ENCODE data around the gene GRIN1. TPM values are rescaled to one million over a fixed set of nuclear protein-coding genes. Genes with fewer than 3 reads are reported as not detected.

Gene GRIN1
- total and polyA plus RNA-seq, 7 experiments from 2014 or later: not detected

DNA sequence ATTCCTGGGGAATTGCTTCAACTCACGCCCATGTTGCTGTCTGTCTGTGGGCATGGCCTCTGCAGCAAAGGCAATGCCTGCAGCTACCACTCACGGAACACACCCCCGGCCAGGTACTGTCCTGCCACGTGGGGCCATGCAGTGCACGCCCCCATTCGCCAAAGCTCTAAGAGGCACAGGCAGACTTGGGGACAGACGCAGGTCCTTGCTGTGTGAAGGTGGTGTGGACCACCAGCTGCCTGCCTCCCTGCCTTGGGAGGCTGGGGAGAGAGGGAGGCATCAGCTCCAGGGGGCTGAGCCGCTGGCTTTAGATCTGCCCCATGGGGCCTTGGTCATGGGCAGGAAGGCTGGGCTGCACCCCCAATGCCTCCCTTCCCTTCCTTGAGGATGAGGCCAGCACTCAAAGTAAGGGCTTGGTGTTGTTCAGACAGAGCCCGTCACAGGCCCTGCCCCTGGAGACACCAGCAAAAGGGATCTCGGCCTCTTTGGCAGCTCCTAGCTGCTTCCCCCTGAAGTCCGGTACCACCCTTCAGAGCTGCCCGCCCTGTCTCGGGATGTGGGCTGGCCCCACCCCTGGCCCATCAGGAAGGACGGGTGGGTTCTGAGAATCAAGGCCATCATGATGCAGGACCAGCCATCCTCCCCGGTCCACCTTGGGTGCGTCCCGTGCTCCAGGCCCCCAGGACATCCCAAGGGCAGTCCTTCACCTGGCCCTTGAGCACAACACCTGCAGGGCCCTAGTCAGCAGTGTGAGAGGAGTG is 2.3 kb downstream of the GRIN1 start:
- H3K9me3 Mint-ChIP-seq: peaks cover 0 to 6% (median 0%) of the 10 kb centered on the region in 11 donors
- ChIA-PET POLR2A (interaction anchor here (1.1 kb wide), 1 partner anchor 10 kb away, joined by 3 read pairs; no protein-coding TSS in a partner anchor), CTCF (no interaction called here)
- DNase-seq: no peak
- no peaks in the 10 kb centered on the region for H3K36me3 Mint-ChIP-seq
- Histone ChIP-seq H3K4me1 (ENCODE audit: control insufficient read depth in 2 of 2, insufficient read depth in 2 of 2, low read length in 2 of 2) (no peaks in the 10 kb centered on the region), H3K27ac (ENCODE audit: low read depth, low read length) (no peak overlapping the region), H3K36me3 (ENCODE audit: control insufficient read depth in 2 of 3, insufficient read depth in 3 of 3, low read length in 3 of 3) (no peaks in the 10 kb centered on the region), H3K9me3 (ENCODE audit: control insufficient read depth in 2 of 3, low read length in 3 of 3) (no peaks in the 10 kb centered on the region), H3K27me3 (ENCODE audit: control insufficient read depth in 2 of 2, insufficient read depth in 2 of 2, low read length in 2 of 2) (peaks cover 5 to 26% of the 10 kb centered on the region in 2 donors), H3K4me3 (ENCODE audit: low read length) (no peak overlapping the region)
- ATAC-seq: no peak
- H3K4me1 Mint-ChIP-seq: peaks cover 0 to 6% (median 4%) of the 10 kb centered on the region in 7 donors
- intact Hi-C loops (cut with micrococcal nuclease): no loop called here
- H3K27ac Mint-ChIP-seq: no peak overlapping the region
- H3K4me3 Mint-ChIP-seq: no peak overlapping the region
- H3K27me3 Mint-ChIP-seq: peaks cover 32 to 54% (median 47%) of the 10 kb centered on the region in 5 donors

DNA sequence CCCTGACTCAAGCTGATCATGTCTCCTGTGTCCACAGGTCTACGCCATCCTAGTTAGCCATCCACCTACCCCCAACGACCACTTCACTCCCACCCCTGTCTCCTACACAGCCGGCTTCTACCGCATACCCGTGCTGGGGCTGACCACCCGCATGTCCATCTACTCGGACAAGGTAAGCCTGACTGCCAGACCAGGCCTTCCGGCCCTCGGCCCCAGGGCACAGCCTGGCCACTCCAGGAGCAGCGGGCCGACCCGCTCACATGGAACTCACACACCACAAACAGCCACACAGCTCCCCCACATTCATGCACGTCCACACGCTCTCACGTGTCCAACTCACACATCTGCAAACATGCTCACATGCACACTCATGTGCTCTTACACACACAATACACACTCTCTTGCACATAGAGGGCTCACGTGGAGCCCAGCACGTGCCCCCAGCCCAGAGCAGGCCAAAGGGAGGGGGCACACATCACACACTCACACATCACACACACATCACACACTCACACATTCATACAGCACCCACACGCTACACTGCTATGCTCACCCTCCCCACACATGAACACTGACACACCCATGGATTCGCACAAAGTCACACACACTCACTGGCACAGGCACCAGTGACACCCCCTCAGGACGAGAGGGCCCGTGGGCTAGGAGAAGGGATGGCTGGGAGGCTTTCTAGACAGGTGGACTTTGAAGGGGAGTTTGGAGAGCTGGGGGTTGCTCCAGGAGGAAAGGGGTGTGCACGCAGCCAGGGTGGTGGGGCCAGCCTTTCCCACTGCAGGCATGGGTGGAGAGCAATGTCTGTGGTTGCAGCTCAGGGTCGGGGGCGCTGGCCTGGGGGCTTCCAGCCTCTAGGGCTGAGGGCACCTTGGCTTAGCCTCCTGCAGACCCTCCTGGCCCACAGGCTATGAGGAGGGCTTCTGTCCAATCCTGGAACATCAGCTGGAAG is 3.3 kb downstream of the GRIN1 start:
- ChIA-PET CTCF (no interaction called here), POLR2A (interaction anchor here (0.5 kb wide), 1 partner anchor 17 kb away, joined by 3 read pairs; no protein-coding TSS in a partner anchor)
- Histone ChIP-seq H3K27ac (ENCODE audit: low read depth, low read length) (no peak overlapping the region), H3K4me1 (ENCODE audit: control insufficient read depth in 2 of 2, insufficient read depth in 2 of 2, low read length in 2 of 2) (no peaks in the 10 kb centered on the region), H3K4me3 (ENCODE audit: low read length) (no peak overlapping the region), H3K9me3 (ENCODE audit: control insufficient read depth in 2 of 3, low read length in 3 of 3) (no peaks in the 10 kb centered on the region), H3K36me3 (ENCODE audit: control insufficient read depth in 2 of 3, insufficient read depth in 3 of 3, low read length in 3 of 3) (no peaks in the 10 kb centered on the region), H3K27me3 (ENCODE audit: control insufficient read depth in 2 of 2, insufficient read depth in 2 of 2, low read length in 2 of 2) (peaks cover 5 to 24% of the 10 kb centered on the region in 2 donors)
- H3K4me1 Mint-ChIP-seq: peaks cover 0 to 6% (median 4%) of the 10 kb centered on the region in 7 donors
- ATAC-seq: no peak
- intact Hi-C loops (cut with micrococcal nuclease): no loop called here
- no peak overlapping the region for H3K4me3 Mint-ChIP-seq
- peak overlapping the region in 2 of 9 donors; percentile 4 to 67 for H3K27ac Mint-ChIP-seq
- DNase-seq: no peak
- no peaks in the 10 kb centered on the region for H3K36me3 Mint-ChIP-seq
- peaks cover 32 to 47% (median 42%) of the 10 kb centered on the region in 5 donors for H3K27me3 Mint-ChIP-seq
- H3K9me3 Mint-ChIP-seq: peaks cover 0 to 6% (median 0%) of the 10 kb centered on the region in 11 donors

DNA sequence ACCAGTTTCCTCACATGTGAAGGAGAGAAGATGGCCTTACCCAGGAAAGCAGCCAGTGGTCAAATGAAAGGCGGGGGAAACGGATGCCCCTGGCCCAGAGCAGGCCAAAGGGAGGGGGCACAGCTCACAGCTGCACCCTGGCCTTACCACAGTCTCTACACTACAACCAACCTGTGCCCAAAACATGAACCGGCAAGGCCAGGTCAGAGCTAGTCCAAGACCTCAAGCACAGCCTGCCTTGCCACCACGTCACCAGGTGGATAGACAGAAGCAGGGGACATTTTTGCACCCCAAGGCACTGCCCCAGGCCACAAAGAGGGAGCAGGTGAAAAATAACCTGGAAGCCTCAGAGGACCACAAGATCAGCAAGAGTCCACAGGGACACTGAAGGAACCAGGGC is 4.5 kb downstream of the GRIN1 start:
- Mint-ChIP-seq H3K27me3 (peaks cover 22 to 43% (median 32%) of the 10 kb centered on the region in 5 donors), H3K4me1 (peaks cover 0 to 5% (median 4%) of the 10 kb centered on the region in 7 donors), H3K27ac (no peak overlapping the region), H3K4me3 (no peak overlapping the region), H3K36me3 (no peaks in the 10 kb centered on the region), H3K9me3 (peaks cover 0 to 6% (median 0%) of the 10 kb centered on the region in 11 donors)
- POLR2A ChIA-PET: no interaction called here
- no peak for ATAC-seq
- Histone ChIP-seq H3K27me3 (ENCODE audit: control insufficient read depth in 2 of 2, insufficient read depth in 2 of 2, low read length in 2 of 2) (peaks cover 2 to 16% of the 10 kb centered on the region in 2 donors), H3K4me1 (ENCODE audit: control insufficient read depth in 2 of 2, insufficient read depth in 2 of 2, low read length in 2 of 2) (no peaks in the 10 kb centered on the region), H3K4me3 (ENCODE audit: low read length) (no peak overlapping the region), H3K9me3 (ENCODE audit: control insufficient read depth in 2 of 3, low read length in 3 of 3) (no peaks in the 10 kb centered on the region), H3K36me3 (ENCODE audit: control insufficient read depth in 2 of 3, insufficient read depth in 3 of 3, low read length in 3 of 3) (no peaks in the 10 kb centered on the region), H3K27ac (ENCODE audit: low read depth, low read length) (no peak overlapping the region)
- intact Hi-C loops (cut with micrococcal nuclease): no loop called here
- CTCF ChIA-PET: no interaction called here
- DNase-seq: peak in 1 of 9 donors; percentile 2

DNA sequence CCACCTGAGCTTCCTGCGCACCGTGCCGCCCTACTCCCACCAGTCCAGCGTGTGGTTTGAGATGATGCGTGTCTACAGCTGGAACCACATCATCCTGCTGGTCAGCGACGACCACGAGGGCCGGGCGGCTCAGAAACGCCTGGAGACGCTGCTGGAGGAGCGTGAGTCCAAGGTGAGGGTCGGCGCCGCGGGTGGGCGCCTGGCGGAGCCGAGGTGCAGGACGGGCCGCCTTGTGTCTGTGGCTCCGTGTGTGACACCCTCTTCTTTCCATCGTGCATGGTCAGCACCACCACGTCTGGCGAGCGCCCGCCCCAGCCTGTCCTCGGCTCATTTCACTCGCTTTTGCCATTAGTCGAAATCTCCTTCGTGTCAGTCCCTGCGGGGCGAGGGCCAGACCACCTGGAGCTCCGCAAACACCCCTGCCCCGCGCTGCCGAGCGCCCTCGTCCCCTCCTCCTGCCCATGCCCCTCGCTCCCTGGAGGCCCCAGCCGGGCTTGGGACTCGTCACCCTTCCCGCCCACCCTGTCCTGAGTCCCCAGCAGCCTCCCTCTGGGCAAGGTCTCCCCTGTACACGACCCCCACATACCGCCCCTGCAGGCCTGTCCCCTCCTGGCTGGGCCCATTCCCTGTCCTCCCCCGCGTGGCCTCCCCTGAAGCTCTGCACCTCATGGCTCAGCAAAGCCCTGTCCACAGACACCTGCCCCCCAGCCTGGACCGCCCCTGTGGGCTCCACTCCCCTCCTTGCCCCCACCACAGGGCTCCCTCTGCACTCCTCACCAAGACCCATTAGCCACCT is 7.0 kb downstream of the GRIN1 start:
- DNase-seq (peak in 1 of 9 donors; percentile 2), ATAC-seq (no peak)
- ChIA-PET CTCF (no interaction called here), POLR2A (no interaction called here)
- H3K4me3 Mint-ChIP-seq: no peak overlapping the region
- peaks cover 1 to 5% of the 10 kb centered on the region in 2 donors for H3K27me3 ChIP-seq (ENCODE audit: control insufficient read depth in 2 of 2, insufficient read depth in 2 of 2, low read length in 2 of 2)
- H3K9me3 ChIP-seq (ENCODE audit: control insufficient read depth in 2 of 3, low read length in 3 of 3): no peaks in the 10 kb centered on the region
- H3K4me1 ChIP-seq (ENCODE audit: control insufficient read depth in 2 of 2, insufficient read depth in 2 of 2, low read length in 2 of 2): no peaks in the 10 kb centered on the region
- peaks cover 0 to 2% (median 0%) of the 10 kb centered on the region in 11 donors for H3K9me3 Mint-ChIP-seq
- intact Hi-C loops (cut with micrococcal nuclease): no loop called here
- H3K4me1 Mint-ChIP-seq: peaks cover 0 to 3% (median 0%) of the 10 kb centered on the region in 7 donors
- peaks cover 12 to 28% (median 16%) of the 10 kb centered on the region in 5 donors for H3K27me3 Mint-ChIP-seq
- H3K36me3 Mint-ChIP-seq: no peaks in the 10 kb centered on the region
- no peak overlapping the region for H3K4me3 ChIP-seq (ENCODE audit: low read length)
- no peaks in the 10 kb centered on the region for H3K36me3 ChIP-seq (ENCODE audit: control insufficient read depth in 2 of 3, insufficient read depth in 3 of 3, low read length in 3 of 3)
- H3K27ac ChIP-seq (ENCODE audit: low read depth, low read length): no peak overlapping the region
- H3K27ac Mint-ChIP-seq: no peak overlapping the region

DNA sequence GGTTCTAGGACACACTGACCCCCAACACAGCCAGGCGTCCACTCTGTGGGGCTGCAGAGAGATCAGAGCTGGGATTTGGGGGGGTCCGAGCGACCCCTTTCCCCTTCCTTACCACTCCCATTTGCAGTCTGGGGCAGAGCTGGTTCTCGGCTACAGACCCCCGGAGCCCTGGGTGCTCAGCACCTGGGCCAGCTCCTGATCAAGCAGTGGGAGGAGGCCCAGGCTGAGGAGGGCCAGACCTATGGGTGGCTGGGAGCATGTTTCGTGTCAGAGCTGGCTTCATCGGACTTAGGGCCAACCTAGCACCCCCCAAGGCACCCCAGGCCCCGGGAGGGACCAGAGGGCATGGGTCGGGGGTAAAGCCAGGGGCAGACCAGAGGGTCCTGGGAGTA is 7.6 kb downstream of the GRIN1 start:
- ChIA-PET POLR2A (no interaction called here), CTCF (no interaction called here)
- H3K4me1 Mint-ChIP-seq: peaks cover 0 to 7% (median 0%) of the 10 kb centered on the region in 7 donors

More for the DNA sequence above, 7.6 kb downstream of the GRIN1 start:
- intact Hi-C loops (cut with micrococcal nuclease): no loop called here
- ATAC-seq (no peak), DNase-seq (peak in 1 of 9 donors; percentile 3)
- Mint-ChIP-seq H3K27me3 (peaks cover 10 to 28% (median 15%) of the 10 kb centered on the region in 5 donors), H3K4me3 (no peak overlapping the region), H3K36me3 (no peaks in the 10 kb centered on the region), H3K9me3 (peaks cover 0 to 2% (median 0%) of the 10 kb centered on the region in 11 donors), H3K27ac (no peak overlapping the region)
- Histone ChIP-seq H3K4me1 (ENCODE audit: control insufficient read depth in 2 of 2, insufficient read depth in 2 of 2, low read length in 2 of 2) (no peaks in the 10 kb centered on the region), H3K27ac (ENCODE audit: low read depth, low read length) (no peak overlapping the region), H3K27me3 (ENCODE audit: control insufficient read depth in 2 of 2, insufficient read depth in 2 of 2, low read length in 2 of 2) (peaks cover 0 to 5% of the 10 kb centered on the region in 2 donors), H3K4me3 (ENCODE audit: low read length) (no peak overlapping the region), H3K36me3 (ENCODE audit: control insufficient read depth in 2 of 3, insufficient read depth in 3 of 3, low read length in 3 of 3) (no peaks in the 10 kb centered on the region), H3K9me3 (ENCODE audit: control insufficient read depth in 2 of 3, low read length in 3 of 3) (no peaks in the 10 kb centered on the region)
